ENCODE results near the gene SLTM.
A peak's percentile ranks its signal among the peaks of the same experiment; 100 is the strongest.
"Not testable (repeated sequence)": the region's sequence is repeated elsewhere in the genome, so short reads cannot be mapped to it uniquely, and the experiment has no call there.

SLTM gene

GRCh38 chr15:58876306-58877106 lies 57.0 kb downstream of the SLTM start:
- DNase-seq (ENCODE audit: low spot score) = no peak

DNA sequence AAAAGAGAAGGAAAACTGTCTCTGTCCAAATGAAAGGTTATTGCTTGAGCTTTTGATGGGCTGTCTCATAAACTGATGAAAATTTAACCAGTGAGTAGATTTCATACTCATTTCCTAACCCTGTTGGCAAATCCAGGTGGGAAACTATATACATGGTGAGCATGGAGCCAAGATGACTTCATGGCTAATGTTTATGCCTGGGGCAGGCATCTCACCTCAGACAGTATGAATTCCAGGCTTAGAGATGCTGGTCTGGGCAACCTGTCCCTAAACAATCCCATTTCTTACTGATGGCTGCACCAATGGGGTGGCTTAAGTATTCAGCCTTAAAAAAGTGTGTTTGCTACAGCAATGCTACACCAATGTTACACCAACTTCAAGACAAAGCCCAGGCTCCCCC lies 58.1 kb downstream of the SLTM start:
- no peak for DNase-seq (ENCODE audit: low spot score)

GRCh38 chr15:58873267-58873666 lies 60.2 kb downstream of the SLTM start:
- DNase-seq (ENCODE audit: low spot score) = no peak

- DNase-seq (ENCODE audit: low spot score) = no peak
These were observed 63.0 kb downstream of the SLTM start for GRCh38 chr15:58870451-58870850.

GRCh38 chr15:58867926-58868325 lies 65.6 kb downstream of the SLTM start:
- DNase-seq (ENCODE audit: low spot score) = no peak

- no peak for DNase-seq (ENCODE audit: low spot score)
These were observed 68.0 kb downstream of the SLTM start for GRCh38 chr15:58865425-58865880.

- DNase-seq (ENCODE audit: low spot score) = no peak
These were observed 68.7 kb downstream of the SLTM start for GRCh38 chr15:58864602-58865424.

DNA sequence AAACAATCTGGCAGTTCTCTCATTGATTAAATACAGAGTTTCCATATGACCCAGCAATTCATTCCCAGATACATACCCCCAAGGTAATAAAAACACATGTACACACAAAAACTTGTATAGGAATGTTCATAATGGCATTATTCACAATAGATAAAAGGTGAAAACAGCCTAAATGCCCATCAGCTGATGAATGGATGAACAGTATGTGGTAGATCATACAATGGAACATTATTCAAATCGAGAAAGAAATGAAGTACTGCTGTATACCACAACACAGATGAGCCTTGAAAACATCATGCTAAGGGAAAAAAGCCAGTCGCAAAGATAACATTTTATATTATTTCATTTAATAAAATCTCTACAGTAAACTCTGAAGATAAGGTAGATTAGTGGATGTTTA lies 71.2 kb downstream of the SLTM start:
- DNase-seq (ENCODE audit: low spot score) = no peak

- not testable (repeated sequence) for DNase-seq (ENCODE audit: low spot score)
These were observed 76.9 kb downstream of the SLTM start for GRCh38 chr15:58856621-58857020.

DNA sequence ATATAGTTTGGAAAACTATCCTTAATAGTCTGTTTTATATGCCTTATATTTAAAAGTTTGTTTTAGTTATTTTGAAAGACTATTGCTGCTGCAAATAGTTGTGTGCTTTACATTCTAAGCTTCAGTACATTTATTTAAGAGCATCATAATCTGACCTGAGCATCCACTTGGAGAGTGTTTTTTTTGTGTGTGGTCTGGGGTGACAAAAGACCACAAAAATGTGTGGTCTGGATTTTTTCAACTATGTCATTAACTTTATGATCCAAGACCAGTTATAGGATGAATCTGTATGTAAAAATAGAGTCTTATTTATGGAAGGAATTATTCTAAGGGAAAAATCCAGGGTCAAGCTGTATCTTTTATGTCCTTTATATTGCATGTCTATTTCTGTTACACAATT lies 77.4 kb downstream of the SLTM start:
- DNase-seq (ENCODE audit: low spot score) = no peak

- DNase-seq (ENCODE audit: low spot score) = no peak
These were observed 78.9 kb downstream of the SLTM start for GRCh38 chr15:58854593-58854992.

- no peak for DNase-seq (ENCODE audit: low spot score)
These were observed 81.1 kb downstream of the SLTM start for GRCh38 chr15:58852347-58852746.

- DNase-seq (ENCODE audit: low spot score) = not testable (repeated sequence)
These were observed 82.3 kb downstream of the SLTM start for GRCh38 chr15:58851205-58851604.

DNA sequence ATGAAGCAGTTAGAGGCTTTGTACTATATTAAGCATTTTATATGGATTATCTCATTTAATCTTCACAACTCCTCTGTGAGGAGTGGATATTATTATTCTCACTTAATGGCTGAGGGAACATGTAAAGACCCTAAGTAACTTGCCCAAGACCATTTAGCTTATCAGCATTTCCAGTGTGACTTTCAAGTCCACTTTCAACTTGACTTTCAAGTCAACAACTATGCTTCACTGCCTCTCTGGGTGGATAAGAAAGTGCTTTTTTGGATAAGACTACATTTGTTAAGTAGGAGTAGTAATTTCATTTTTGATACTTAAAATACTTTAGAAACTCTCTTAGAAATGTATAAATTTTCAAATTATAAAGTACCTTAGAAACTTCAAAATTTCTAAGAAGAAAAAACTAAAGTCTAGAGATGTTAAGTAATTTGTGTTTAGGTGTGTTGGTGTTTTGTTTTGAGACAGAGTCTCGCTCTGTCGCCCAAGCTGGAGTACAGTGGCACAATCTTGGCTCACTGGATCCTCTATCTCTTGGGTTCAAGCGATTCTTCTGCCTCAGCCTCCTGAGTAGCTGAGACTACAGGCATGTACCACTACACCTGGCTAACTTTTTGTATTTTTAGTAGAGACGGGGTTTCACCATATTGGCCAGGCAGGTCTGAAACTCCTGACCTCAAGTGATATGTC lies 90.6 kb downstream of the SLTM start:
- no peak for DNase-seq (ENCODE audit: low spot score)

DNA sequence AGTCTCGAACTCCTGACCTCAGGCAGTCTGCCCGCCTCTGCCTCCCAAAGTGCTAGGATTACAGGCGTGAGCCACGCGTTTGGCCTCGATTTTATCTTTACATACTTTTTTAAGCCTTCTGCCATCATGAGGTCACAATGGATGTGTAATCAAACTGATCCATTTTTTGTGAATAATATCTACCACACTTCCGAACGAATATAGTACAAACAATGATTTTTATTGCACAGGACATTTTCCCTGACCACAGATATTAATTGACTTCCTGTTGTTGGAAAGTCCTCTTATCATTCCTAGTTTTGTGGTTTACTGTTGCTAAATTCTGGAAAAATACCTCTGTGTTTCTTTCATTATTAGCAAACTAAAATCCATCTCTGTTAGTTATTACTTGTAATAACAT lies 93.4 kb downstream of the SLTM start:
- DNase-seq (ENCODE audit: low spot score) = no peak

DNA sequence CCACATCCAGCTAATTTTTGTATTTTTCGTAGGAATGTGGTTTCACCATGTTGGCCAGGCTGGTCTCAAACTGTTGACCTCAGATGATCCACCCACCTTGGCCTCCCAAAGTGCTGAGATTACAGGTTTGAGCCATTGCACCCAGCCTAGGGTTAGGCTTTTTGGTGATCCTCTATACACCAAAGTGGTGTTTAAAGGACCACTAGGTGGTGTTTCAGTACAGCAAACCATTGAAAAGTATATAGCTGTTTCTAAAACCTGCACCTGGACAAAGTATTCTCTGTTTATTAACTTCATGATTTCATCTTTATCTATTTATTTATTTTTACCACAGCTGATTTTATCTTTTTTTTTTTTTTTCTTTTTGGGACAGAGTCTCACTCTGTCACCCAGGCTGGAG lies 94.0 kb downstream of the SLTM start:
- DNase-seq (ENCODE audit: low spot score) = peak; percentile 2

DNA sequence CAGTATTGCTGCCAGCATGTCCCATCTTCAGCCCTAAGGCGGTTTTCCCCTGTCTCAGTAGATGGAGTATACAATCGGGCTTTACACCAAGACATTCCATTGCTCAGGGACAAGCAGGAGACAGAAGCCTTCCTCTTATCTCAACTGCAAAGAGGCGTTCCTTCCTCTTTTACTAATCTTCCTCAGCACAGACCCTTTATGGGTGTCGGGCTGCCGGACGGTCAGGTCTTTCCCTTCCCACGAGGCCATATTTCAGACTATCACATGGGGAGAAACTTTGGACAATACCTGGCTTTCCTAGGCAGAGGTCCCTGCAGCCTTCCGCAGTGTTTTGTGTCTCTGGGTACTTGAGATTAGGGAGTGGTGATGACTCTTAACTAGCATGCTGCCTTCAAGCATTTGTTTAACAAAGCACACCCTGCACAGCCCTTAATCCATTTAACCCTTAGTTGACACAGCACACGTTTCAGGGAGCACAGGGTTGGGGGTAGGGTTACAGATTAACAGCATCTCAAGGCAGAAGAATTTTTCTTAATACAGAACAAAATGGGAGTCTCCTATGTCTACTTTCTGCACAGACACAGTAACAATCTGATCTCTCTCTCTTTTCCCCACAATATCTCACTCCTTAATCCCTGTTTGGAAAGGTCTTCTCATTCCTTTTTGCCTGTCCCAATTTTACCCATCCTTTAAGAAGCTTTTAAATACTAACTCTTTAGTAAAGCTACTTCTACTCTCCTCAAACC lies 99.6 kb downstream of the SLTM start:
- DNase-seq (ENCODE audit: low spot score) = not testable (repeated sequence)

- no peak for DNase-seq (ENCODE audit: low spot score)
These were observed 102.9 kb downstream of the SLTM start for GRCh38 chr15:58830556-58830955.
